T-helper 22 cell (primary cell): ENCODE results near the gene UPF2.
"Not testable (repeated sequence)": the region's sequence is repeated elsewhere in the genome, so short reads cannot be mapped to it uniquely, and the experiment has no call there.

Experiments used
- DNase-seq: peaks from one replicate; pipeline ENCODE4 v3.0.0-alpha.2; 2020; ENCODE audit warnings: low read depth

Gene UPF2

DNA sequence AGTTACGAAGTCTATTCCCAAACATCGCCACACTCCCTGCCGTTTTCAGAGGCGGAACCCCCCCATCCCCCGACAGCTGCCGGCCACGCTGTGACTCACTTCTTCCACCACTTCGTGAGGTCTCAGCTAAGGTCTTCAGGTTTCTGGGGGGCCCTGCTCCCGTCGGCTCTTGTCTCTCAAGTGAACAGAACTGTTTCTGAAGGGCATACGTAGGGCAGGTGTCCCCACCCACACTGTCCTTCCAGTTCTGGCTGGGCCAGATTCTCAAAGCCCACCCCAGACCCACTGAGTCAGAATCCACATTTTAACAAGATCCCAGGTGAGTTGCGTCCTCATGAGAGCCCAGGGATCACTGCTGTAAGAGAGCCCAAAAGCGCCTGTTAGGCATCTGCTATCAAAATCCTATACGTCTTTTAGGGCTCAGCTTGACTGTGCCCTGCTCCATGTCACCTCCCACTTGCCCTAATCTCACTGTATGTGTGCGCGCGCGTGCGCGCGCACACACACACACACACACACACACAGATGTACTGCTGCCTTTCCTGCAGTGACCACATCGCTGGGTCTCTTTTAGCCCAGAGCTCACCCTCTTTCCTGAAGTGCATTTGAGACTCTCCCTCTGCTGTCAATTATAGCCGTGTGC is 140.7 kb downstream of the UPF2 start:
- DNase-seq: no peak

GRCh38 chr10:11901454-11901832 is 141.2 kb downstream of the UPF2 start:
- DNase-seq: no peak

DNA sequence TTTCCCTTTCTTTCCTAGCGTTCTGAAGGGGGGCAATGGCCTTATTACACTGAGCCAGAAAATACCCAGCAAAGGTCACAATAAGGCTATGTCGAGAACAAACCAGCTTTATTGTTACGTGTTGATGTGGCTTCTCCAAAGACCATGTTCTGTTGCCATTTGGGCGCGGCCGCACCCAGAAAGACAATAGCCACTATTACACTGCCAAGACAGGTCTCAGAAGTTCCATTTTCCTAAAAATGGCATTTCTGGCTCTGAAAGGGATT is 141.6 kb downstream of the UPF2 start:
- no peak for DNase-seq

- DNase-seq: no peak
Measured at GRCh38 chr10:11899067-11899876, 143.3 kb downstream of the UPF2 start.

- DNase-seq: no peak
Measured at GRCh38 chr10:11898372-11899066, 144.1 kb downstream of the UPF2 start.

- DNase-seq: no peak
Measured at GRCh38 chr10:11898033-11898371, 144.6 kb downstream of the UPF2 start.

DNA sequence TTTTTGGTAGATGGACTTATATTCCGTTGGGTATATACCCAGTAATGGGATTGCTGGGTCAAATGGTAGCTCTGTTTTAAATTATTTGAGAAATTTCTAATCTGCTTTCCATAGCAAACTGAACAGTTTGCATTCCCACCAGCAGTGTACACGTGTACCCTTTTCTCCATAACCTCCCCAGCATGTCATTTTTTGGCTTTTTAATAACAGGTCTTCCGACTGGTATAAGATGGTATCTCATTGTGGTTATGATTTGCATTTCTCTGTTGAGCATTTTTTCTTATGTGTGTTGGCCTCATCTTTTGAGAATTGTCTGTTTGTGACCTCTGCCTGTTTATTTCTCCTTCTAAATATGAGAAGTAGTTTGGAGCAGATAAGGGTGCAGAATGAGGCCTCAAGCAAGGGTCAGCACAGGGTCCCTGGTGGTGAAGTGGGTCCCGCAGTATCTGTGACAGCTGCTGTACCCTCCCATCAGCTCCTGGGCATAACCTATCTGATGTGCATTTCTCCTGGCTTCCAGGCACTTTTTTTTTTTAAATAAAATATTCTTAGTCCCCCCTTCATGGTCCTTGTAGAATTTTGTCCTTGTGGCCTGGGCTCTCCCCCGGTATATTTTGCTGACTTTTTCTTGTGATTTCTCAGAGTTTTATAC is 145.9 kb downstream of the UPF2 start:
- DNase-seq: no peak

DNA sequence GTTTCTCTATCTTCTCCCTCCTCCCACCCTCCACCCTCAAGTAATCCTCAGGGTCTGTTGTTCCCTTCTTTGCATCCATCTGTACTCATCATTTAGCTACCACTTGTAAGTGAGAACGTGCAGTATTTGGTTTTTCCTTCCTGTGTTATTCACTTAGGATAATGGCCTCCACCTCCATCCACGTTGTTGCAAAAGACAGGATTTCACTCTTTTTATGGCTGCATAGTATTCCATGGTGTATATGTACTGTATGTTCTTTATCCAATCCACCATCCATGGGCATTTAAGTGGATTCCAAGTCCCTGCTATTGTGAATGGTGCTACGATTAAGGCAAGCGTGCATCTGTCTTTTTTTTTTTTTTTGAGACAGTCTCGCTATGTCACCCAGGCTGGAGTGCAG is 147.0 kb downstream of the UPF2 start:
- no peak for DNase-seq

- no peak for DNase-seq
Measured at GRCh38 chr10:11895108-11895466, 147.5 kb downstream of the UPF2 start.

DNA sequence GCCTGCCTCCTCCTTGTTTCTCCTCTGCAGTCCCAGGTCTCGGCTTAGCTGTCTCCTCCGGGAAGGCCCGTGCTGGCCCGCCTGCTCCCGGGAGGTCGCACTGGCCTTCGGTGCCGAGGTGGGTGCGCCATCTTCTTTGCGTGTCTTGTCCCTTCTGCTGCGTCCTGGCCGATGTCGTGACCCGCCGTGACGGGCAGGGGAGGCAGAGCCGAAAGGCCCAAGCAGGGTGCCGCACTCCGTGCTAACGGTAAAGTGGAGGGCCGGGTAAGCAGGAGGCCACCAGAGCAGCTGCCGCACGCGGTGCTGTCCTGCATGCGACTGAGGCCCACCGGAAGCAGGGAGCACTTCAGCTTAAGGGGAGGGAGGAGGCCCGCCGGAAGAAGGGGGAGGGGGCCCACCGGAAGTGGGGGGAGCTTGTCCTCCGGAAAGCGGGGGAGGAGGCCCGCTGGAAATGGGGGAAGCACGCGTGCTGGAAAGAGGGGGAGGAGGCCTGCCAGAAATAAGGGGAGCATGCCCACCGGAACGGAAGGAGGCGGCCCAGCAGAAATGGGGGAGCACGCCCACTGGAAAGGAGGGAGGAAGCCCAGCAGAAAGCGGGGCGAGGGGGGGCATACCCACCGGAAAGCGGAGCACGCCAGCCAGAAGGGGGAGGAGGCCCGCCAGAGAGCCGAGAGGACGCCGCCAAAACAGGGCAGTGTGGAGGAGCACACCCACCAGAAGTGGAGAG is 148.1 kb downstream of the UPF2 start:
- DNase-seq: no peak

GRCh38 chr10:11893749-11894278 is 148.8 kb downstream of the UPF2 start:
- no peak for DNase-seq

GRCh38 chr10:11891776-11892486 is 150.7 kb downstream of the UPF2 start:
- DNase-seq: no peak

DNA sequence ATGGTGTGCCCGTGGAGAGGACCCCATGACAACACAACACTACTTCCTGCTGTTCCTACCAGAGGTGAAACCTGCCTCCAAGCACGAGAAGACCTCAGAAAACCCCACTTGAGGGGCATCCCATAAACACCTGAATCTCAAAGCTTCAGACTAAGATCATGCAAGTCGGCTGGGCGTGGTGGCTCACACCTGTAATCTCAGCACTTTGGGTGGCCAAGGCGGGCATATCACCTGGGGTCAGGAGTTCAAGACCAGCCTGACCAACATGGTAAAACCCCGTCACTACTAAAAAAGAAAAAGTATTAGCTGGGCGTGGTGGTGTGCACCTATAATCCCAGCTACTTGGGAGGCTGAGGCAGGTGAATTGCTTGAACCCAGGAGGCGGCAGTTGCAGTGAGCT is 153.3 kb downstream of the UPF2 start:
- not testable (repeated sequence) for DNase-seq

GRCh38 chr10:11887381-11888227 is 155.0 kb downstream of the UPF2 start:
- no peak for DNase-seq

- DNase-seq: no peak
Measured at GRCh38 chr10:11886851-11887250, 155.8 kb downstream of the UPF2 start.

GRCh38 chr10:11886138-11886474 is 156.5 kb downstream of the UPF2 start:
- DNase-seq: no peak

DNA sequence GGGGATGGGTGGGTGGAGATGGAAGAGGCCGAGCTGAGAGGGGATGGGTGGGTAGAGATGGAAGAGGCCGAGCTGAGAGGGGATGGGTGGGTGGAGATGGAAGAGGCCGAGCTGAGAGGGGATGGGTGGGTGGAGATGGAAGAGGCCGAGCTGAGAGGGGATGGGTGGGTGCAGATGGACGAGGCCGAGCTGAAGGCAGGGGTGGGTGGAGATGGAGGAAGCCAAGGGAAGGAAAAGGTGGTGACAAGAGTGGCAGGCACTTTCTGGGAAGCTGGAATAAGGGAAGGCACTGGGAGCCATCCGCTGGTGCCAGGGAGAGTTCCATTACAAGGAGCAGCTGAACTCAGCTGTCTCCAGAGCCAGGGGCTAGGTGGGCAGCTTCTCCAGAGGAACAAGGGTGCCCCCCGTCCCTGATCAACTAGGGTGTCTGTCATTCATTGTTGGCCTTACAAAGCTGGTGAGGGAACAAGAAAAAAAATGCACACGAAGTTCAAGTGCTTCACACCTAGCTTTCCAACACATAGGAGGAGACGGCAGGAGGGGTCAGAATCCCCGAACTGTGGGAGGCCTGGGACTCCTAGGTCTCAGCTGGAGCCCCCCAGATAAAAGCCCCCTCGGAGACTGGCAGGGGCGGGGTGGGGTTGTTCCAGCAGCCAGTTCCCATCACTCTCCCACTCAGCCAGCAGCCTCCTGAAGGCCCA is 157.0 kb downstream of the UPF2 start:
- DNase-seq: no peak

GRCh38 chr10:11884706-11885423 is 157.7 kb downstream of the UPF2 start:
- DNase-seq: no peak

DNA sequence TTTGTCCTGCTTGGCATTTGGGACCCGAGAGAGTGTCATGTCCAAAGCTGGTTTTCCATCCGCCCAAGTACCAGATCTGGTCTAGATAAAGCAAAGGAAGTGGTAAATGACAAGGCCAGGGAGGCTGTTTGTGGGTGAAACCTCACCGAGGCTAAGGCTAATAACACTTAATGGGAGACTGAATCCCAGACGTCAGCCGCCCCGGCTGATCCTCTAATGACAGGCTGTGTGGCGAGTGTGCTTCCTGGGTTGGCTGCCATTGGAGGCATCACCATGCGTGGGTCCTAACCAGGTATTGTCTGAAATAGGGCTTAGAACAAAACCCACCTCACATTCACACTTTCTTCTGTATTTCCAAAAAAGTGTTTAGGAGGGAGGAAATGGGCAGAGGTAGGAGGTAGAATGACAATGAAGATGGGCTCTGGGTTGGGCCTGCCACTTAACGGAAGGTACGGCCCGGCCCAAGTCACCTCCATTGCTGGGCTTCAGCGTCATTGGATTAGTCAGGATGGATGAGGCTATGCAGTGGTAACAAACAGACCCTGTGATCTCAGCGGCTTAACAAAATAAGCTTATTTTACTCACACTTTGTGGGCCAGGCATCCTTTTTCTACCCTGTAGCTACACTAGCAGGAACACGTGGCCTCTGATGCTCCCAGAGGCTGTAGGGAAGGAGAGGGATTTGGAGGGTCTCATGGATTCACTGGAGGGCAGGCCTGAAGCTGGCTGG is 159.8 kb downstream of the UPF2 start:
- DNase-seq: no peak
